Astrocyte of the spinal cord (primary cell): ENCODE results near the gene MBNL1.
"Not testable (repeated sequence)": the region's sequence is repeated elsewhere in the genome, so short reads cannot be mapped to it uniquely, and the experiment has no call there.

Experiments
- DNase-seq: peaks from one replicate; pipeline ENCODE4 v3.0.0; 2011; ENCODE audit warnings: low read depth, low spot score
- H3K4me3 ChIP-seq: 2 replicates; pipeline ENCODE4 v1.5.1; 2011; ENCODE audit warnings: low read depth, mild to moderate bottlenecking, low read length, moderate library complexity
- CTCF ChIP-seq: IDR thresholded peaks from 2 replicates; pipeline ENCODE4 v1.5.1; 2012; ENCODE audit warnings: low read depth, mild to moderate bottlenecking, low read length, inconsistent platforms
- in situ Hi-C: cut with HindIII; loops from 2 replicates; pipeline ENCODE4 v1.10.0; 2017; ENCODE audit warnings: low sequenced_read_pairs

MBNL1 gene

DNA sequence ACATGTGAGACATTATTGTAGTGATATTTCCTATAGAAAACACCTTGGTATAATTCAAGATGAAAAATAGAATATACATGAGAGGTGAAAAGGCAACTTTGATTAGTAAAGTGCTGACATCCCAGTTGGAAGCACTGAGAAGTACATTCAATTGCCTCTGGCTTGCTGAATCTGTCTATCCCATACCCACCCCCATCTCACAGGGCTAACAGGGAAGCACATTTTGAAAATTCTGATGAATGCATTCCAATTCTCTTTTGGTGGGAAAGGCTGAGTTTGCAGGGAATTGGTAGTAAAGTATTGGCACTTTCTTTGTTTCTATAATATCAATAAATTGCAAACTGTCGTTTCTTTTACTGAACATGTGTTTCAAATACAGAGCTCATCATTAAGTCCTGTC lies 122.9 kb downstream of the MBNL1 start:
- in situ Hi-C loops, result no loop called here
- TF ChIP-seq CTCF, result no peak
- H3K4me3 ChIP-seq, result no peak overlapping the region
- no peak for DNase-seq

GRCh38 chr3:152392272-152392880 lies 123.6 kb downstream of the MBNL1 start:
- DNase-seq, result no peak
- in situ Hi-C loops, result no loop called here

DNA sequence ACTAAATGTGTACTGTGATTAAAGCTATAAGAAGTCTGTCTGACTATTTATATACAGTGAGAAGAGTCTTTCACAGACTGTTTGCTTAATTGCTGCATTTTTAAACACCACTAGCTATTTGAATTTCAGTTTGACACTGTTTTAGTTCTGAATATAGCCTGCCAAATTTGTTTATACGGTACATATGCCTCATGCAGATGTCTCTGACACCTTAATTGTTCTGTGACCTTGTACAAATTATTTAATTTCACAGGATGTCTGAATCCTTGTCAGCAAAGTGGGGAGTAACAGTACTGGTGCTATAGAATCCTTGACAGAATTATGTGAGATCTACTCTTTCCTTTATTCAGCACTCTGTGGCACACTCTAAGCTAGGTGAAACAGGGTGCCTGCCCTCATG lies 125.5 kb downstream of the MBNL1 start:
- no peak overlapping the region for H3K4me3 ChIP-seq
- DNase-seq, result no peak
- in situ Hi-C loops, result no loop called here
- TF ChIP-seq CTCF, result no peak

More at GRCh38 chr3:152392272-152392880, 123.6 kb downstream of the MBNL1 start:
- no peak overlapping the region for H3K4me3 ChIP-seq
- TF ChIP-seq CTCF, result no peak

DNA sequence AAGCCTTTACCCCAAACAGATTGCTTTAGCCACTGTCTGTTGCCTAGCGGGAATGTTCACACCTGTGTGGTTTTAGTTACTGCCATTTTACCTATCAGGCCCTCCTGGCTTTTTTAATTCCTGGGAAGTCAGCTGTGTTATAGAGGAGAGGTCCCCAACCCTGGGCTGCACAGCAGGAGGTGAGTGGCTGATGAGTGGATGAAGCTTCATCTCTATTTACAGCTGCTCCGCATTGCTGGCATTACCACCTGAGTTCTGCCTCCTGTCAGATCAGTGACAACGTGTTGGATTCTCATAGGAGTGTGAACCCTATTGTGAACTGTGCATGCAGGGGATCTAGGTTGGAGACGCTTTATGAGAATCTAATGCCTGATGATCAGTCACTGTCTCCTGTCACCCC lies 127.0 kb downstream of the MBNL1 start:
- no peak for TF ChIP-seq CTCF
- no peak overlapping the region for H3K4me3 ChIP-seq
- DNase-seq, result no peak
- in situ Hi-C loops, result no loop called here

- no peak for DNase-seq
- no peak overlapping the region for H3K4me3 ChIP-seq
- TF ChIP-seq CTCF, result no peak
- in situ Hi-C loops, result no loop called here
These were observed 128.1 kb downstream of the MBNL1 start for GRCh38 chr3:152396867-152397266.

- H3K4me3 ChIP-seq, DNase-seq, in situ Hi-C loops: not testable (repeated sequence)
These were observed 128.6 kb downstream of the MBNL1 start for GRCh38 chr3:152397348-152397747.

DNA sequence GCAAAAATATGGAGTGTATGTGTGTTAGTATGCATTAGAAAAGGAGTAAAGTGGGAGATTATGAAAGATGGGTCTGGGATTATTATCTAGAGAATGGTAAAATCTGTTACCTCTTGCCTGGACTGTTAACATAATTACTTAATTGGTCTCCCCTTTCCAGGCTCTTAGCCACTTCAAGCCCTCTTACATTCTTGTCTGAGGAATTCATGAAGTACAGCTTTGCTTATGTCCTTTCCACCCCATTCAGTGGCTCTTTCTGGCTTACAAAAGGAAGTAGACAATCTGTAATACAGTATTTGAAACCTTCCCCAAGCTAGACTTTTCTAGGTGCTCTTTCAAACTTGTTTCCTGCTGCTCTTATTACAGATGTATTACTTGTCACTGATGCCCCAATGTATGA lies 129.8 kb downstream of the MBNL1 start:
- no peak overlapping the region for H3K4me3 ChIP-seq
- in situ Hi-C loops, result no loop called here
- DNase-seq, result no peak
- no peak for TF ChIP-seq CTCF
